ENCODE results near the gene BCKDK.

DNA sequence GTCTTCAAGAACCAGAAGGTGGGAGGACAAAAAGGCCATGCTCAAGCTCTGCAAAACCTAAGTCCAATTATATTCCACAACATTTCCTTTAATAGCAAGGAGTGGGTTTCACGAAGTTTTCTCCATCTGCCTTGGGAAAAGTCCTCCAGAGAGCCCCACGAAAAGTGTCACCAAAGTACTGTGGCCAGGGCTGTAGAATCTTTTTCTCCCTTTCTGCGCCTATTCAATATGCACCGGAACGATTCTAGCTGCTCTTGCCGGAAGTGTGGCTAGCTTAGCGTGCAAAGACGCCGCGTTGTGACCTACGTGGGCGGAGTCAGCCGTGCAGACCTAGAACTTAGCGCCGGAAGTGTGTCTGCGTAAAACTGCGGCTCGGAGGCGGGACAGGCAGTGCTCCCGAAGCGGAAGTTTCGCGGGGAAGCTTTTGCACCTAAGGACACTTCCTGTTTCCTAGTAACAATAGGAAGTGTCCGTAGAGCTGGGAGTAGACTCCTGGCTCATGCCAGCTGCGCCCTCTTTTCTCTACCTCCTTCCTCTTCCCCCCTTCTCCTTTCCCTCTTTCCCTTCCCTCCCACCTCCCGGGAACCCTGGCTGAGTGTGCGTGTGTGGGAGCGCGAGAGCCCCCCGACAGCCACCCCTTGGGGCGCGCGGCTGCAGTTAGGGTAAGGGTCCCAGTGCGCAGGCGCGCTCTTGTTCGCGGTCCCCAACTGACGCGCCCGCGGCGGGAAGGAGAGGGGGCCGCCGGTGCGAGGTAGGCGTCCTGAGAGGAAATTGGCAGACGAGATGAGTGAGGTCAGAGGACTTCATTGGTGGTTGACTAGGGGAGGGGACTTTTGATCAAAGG is 34.0 kb upstream of the BCKDK start, which contains the start of the genes ZNF646 and ZNF668:
- TF ChIP-seq, protein P1, sequence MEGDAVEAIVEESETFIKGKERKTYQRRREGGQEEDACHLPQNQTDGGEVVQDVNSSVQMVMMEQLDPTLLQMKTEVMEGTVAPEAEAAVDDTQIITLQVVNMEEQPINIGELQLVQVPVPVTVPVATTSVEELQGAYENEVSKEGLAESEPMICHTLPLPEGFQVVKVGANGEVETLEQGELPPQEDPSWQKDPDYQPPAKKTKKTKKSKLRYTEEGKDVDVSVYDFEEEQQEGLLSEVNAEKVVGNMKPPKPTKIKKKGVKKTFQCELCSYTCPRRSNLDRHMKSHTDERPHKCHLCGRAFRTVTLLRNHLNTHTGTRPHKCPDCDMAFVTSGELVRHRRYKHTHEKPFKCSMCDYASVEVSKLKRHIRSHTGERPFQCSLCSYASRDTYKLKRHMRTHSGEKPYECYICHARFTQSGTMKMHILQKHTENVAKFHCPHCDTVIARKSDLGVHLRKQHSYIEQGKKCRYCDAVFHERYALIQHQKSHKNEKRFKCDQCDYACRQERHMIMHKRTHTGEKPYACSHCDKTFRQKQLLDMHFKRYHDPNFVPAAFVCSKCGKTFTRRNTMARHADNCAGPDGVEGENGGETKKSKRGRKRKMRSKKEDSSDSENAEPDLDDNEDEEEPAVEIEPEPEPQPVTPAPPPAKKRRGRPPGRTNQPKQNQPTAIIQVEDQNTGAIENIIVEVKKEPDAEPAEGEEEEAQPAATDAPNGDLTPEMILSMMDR (conservative IDR thresholded peaks at IDR 0.05; ENCODE audit: low read length) = no peak
- TF ChIP-seq EZH2phosphoT487 (IDR thresholded peaks at IDR 0.05; ENCODE audit: borderline replicate concordance, low read depth, low read length) = no peak
